ENCODE measurements around the gene SPDYC.

The SPDYC gene

DNA sequence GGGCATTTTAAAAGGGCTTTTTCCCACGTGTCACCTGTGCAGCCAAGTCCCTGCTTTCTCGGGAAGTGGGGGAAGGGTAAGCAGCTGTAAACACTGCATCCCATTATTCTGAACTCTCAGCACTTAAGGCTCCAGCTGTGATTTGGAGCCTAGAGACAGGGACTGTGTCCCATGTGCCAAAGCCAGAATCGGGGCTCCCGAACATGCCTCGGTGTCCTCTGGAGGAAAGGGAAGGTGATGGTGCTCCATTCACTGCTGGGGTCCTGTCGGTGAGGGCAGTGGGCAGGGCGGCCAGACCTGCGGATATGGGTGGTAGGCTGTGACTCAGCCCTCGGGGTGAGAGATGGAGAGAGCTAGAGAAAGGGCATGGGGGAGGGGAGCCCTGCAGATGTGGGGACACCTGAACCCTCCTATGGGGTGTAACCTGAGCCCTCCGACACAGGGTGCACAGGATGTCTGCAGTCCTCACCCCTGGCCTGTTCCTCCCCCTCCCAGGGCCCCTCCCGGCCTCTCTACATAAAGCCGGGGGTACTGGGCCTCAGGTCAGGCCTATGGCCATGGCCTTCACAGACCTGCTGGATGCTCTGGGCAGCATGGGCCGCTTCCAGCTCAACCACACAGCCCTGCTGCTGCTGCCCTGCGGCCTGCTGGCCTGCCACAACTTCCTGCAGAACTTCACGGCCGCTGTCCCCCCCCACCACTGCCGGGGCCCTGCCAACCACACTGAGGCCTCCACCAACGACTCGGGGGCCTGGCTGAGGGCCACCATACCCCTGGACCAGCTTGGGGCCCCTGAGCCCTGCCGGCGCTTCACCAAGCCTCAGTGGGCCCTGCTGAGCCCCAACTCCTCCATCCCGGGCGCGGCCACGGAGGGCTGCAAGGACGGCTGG is 43.5 kb downstream of the SPDYC start:
- TF ChIP-seq, protein P1, sequence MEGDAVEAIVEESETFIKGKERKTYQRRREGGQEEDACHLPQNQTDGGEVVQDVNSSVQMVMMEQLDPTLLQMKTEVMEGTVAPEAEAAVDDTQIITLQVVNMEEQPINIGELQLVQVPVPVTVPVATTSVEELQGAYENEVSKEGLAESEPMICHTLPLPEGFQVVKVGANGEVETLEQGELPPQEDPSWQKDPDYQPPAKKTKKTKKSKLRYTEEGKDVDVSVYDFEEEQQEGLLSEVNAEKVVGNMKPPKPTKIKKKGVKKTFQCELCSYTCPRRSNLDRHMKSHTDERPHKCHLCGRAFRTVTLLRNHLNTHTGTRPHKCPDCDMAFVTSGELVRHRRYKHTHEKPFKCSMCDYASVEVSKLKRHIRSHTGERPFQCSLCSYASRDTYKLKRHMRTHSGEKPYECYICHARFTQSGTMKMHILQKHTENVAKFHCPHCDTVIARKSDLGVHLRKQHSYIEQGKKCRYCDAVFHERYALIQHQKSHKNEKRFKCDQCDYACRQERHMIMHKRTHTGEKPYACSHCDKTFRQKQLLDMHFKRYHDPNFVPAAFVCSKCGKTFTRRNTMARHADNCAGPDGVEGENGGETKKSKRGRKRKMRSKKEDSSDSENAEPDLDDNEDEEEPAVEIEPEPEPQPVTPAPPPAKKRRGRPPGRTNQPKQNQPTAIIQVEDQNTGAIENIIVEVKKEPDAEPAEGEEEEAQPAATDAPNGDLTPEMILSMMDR (IDR thresholded peaks at IDR 0.05; ENCODE audit: low read depth, low read length), result no peak
- no peak for DNase-seq (ENCODE audit: extremely low read depth, low read depth)

GRCh38 chr11:65214212-65214845 is 44.3 kb downstream of the SPDYC start:
- TF ChIP-seq, protein P1 (IDR thresholded peaks at IDR 0.05; ENCODE audit: low read depth, low read length), result no peak
- no peak for DNase-seq (ENCODE audit: extremely low read depth, low read depth)

- DNase-seq (ENCODE audit: extremely low read depth, low read depth), result no peak
- TF ChIP-seq, protein P1 (IDR thresholded peaks at IDR 0.05; ENCODE audit: low read depth, low read length), result no peak
Observed at GRCh38 chr11:65215441-65216076, 45.5 kb downstream of the SPDYC start.

DNA sequence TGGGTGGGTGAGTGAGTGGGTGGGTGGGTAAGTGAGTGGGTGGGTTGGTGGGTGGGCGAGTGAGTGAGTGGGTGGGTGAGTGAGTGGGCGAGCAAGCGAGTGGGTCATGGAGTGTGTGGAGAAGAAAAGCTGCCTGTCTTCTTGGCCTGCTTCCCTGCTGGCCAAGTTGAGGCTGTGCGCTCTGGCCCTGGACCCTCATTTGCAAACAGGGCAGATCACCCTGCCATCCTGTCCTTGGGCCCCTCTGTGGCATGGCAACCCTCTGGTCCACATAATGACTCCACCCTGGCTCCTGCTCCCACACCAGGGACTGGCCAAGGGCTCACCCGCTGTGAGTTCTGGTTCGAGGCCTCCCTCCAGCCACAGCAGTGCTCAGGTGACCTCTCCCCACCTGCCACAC is 46.8 kb downstream of the SPDYC start:
- no peak for DNase-seq (ENCODE audit: extremely low read depth, low read depth)
- TF ChIP-seq, protein P1 (IDR thresholded peaks at IDR 0.05; ENCODE audit: low read depth, low read length), result no peak

DNA sequence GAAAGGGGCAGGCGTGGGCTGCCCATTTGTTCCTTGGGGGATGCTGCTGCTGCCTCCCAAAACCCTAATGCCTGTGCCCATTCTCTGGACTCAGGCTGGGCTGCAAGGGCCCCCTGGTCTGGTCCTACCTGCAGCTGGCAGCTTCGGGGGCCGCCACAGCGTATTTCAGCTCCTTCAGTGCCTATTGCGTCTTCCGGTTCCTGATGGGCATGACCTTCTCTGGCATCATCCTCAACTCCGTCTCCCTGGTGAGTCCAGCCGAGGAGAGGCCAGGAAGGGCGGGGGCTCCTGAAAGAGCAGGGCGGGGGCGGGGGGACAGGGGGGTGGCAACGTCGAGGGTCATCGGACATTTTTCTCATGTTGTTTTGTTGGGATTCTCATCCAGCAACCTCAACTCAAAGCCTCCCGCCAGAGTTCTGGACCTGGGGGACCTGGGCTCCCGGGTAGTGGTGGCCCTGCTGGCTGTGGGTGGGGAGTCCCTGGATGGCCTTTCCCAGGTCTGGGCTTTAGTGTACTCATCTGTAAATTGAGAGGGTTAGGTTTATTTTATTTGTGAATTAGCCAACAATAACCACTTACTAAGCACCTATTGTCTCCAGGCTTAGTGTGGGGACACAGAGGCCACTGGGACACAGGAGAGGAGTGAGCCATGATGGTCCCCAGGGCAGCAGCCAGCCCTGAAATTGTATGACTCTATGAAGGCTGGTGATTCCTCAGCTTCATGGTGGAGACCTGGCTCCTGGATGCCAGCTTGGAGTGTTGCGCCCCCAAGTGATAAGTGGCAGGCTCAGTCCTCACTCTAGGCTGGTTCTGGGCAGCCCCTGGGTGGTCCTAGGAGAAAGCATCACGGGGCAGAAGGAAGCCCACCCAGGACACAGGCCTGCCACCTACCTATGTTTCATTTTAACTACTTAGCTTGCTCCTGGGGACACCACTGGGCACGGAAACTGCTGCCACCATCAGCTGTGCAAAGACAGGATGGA is 47.7 kb downstream of the SPDYC start:
- TF ChIP-seq, protein P1 (IDR thresholded peaks at IDR 0.05; ENCODE audit: low read depth, low read length), result no peak
- no peak for DNase-seq (ENCODE audit: extremely low read depth, low read depth)

- no peak for DNase-seq (ENCODE audit: extremely low read depth, low read depth)
- TF ChIP-seq, protein P1 (IDR thresholded peaks at IDR 0.05; ENCODE audit: low read depth, low read length), result no peak
Observed at GRCh38 chr11:65218446-65218845, 48.4 kb downstream of the SPDYC start.
